Astrocyte (in vitro differentiated cells and primary cell): ENCODE results near the gene CCL11. TPM values are rescaled to one million over a fixed set of nuclear protein-coding genes. Genes with fewer than 3 reads are reported as not detected.

ENCODE experiments used
- DNase-seq: peaks from one replicate; pipeline ENCODE4 v3.0.0-alpha.2; 2010; ENCODE audit warnings: low read depth
- FAIRE-seq: peaks from 2 replicates; lab custom pipeline; 2011; peaks lifted over from hg19 to GRCh38; lab: Jason Lieb, UNC
- H2AFZ ChIP-seq: 2 replicates; pipeline ENCODE4 v1.6.0; 2012; ENCODE audit warnings: low read depth, low read length, inconsistent platforms
- H3K27ac ChIP-seq: 2 replicates; pipeline ENCODE4 v1.5.1; 2011; ENCODE audit warnings: low read depth, low read length, inconsistent platforms
- H3K27me3 ChIP-seq: 2 replicates; pipeline ENCODE4 v1.6.0; 2011; ENCODE audit warnings: low read length, inconsistent platforms; ENCODE audit not compliant: insufficient read depth
- H3K36me3 ChIP-seq: 2 replicates; pipeline ENCODE4 v1.5.1; 2011; ENCODE audit warnings: low read length, inconsistent platforms; ENCODE audit not compliant: insufficient read depth
- H3K4me1 ChIP-seq: 2 replicates; pipeline ENCODE4 v1.5.1; 2011; ENCODE audit warnings: low read length, inconsistent platforms; ENCODE audit not compliant: insufficient read depth
- H3K4me2 ChIP-seq: 2 replicates; pipeline ENCODE4 v1.6.0; 2012; ENCODE audit warnings: low read length, inconsistent platforms
- H3K4me3 ChIP-seq: 2 replicates; pipeline ENCODE4 v1.5.1; 2011; ENCODE audit warnings: low read depth, mild to moderate bottlenecking, low read length, inconsistent platforms; ENCODE audit not compliant: insufficient read depth
- H3K79me2 ChIP-seq: 2 replicates; pipeline ENCODE4 v1.6.0; 2012; ENCODE audit warnings: mild to moderate bottlenecking, low read length, inconsistent platforms; ENCODE audit not compliant: insufficient read depth
- H3K9ac ChIP-seq: 2 replicates; pipeline ENCODE4 v1.6.0; 2012; ENCODE audit warnings: mild to moderate bottlenecking, low read length, inconsistent platforms
- H3K9me3 ChIP-seq: 2 replicates; pipeline ENCODE4 v1.5.1; 2012; ENCODE audit warnings: low read depth, mild to moderate bottlenecking, low read length, inconsistent platforms; ENCODE audit not compliant: insufficient read depth
- H4K20me1 ChIP-seq: 2 replicates; pipeline ENCODE4 v1.6.0; 2012; ENCODE audit warnings: low read length, inconsistent platforms; ENCODE audit not compliant: insufficient read depth
- H3K27ac Mint-ChIP-seq: one replicate; pipeline ENCODE4 v1.8.0; 2021; ENCODE audit warnings: mild to moderate bottlenecking, mixed read lengths; ENCODE audit not compliant: unreplicated experiment
- H3K27me3 Mint-ChIP-seq: one replicate; pipeline ENCODE4 v1.8.0; 2021; ENCODE audit warnings: low read depth, mixed read lengths; ENCODE audit not compliant: unreplicated experiment
- H3K36me3 Mint-ChIP-seq: one replicate; pipeline ENCODE4 v1.8.0; 2021; ENCODE audit warnings: low read depth, mixed read lengths; ENCODE audit not compliant: unreplicated experiment
- H3K4me1 Mint-ChIP-seq: one replicate; pipeline ENCODE4 v1.8.0; 2021; ENCODE audit warnings: low read depth, mixed read lengths; ENCODE audit not compliant: unreplicated experiment
- H3K4me3 Mint-ChIP-seq: one replicate; pipeline ENCODE4 v1.8.0; 2021; ENCODE audit warnings: mild to moderate bottlenecking, moderate library complexity, mixed read lengths; ENCODE audit not compliant: unreplicated experiment
- H3K9me3 Mint-ChIP-seq: one replicate; pipeline ENCODE4 v1.8.0; 2021; ENCODE audit warnings: mild to moderate bottlenecking, mixed read lengths; ENCODE audit not compliant: unreplicated experiment
- CTCF ChIP-seq: IDR thresholded peaks from 2 replicates; pipeline ENCODE4 v1.5.1; 2011; ENCODE audit warnings: low read depth, mild to moderate bottlenecking, inconsistent platforms, low read length, moderate library complexity; ENCODE audit not compliant: insufficient read depth
- EZH2 ChIP-seq: IDR thresholded peaks from 2 replicates; pipeline ENCODE4 v1.6.1; 2012; ENCODE audit warnings: mild to moderate bottlenecking, low read length, inconsistent platforms; ENCODE audit not compliant: insufficient read depth
- total RNA-seq: library from RNA; stranded (reverse); gene quantifications from 2 replicates; pipeline ENCODE4 v1.2.1, GENCODE V29; 2021

CCL11 gene
- total RNA-seq, 1 donor from 2014 or later, result not detected

GRCh38 chr17:34252444-34253138, 33.0 kb upstream of the CCL11 start:
- no peaks in the 10 kb centered on the region for H3K27me3 Mint-ChIP-seq
- no peak overlapping the region for H2AFZ ChIP-seq
- H3K27ac ChIP-seq, result peak overlapping the region; percentile 97
- H3K9me3 ChIP-seq, result no peaks in the 10 kb centered on the region
- TF ChIP-seq CTCF (no peak), EZH2 (no peak)
- no peaks in the 10 kb centered on the region for H3K36me3 Mint-ChIP-seq
- peaks cover 13% of the 10 kb centered on the region for H3K79me2 ChIP-seq
- H3K27me3 ChIP-seq, result no peaks in the 10 kb centered on the region
- H3K4me2 ChIP-seq, result peak overlapping the region; percentile 90
- no peaks in the 10 kb centered on the region for H4K20me1 ChIP-seq
- no peaks in the 10 kb centered on the region for H3K36me3 ChIP-seq
- peaks cover 88% of the 10 kb centered on the region for H3K4me1 ChIP-seq
- peak overlapping the region; percentile 88 for H3K9ac ChIP-seq
- H3K27ac Mint-ChIP-seq, result peak overlapping the region; percentile 93
- peaks cover 59% of the 10 kb centered on the region for H3K4me1 Mint-ChIP-seq
- no peak overlapping the region for H3K4me3 ChIP-seq
- FAIRE-seq (peak; percentile 84), DNase-seq (peak; percentile 96)
- H3K9me3 Mint-ChIP-seq, result no peaks in the 10 kb centered on the region
- H3K4me3 Mint-ChIP-seq, result no peak overlapping the region

DNA sequence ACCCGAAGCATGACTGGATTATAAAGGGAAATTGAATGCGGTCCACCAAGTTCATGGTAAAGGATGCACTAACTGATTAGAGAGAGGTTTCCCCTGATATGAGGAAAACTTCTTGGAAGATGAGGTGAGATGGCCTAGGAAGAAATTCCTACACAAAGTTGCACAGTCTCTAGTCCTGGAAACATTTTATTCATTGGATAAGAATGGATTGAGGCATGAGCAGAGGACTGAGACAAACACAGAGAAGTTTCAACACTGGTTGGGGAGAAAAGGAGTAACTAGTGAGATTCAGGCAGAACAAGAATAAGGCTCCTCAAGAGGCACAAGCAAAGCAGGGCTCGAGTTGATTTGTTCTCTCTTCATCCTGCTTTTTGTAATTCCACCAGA, 32.4 kb upstream of the CCL11 start:
- Histone ChIP-seq H3K27ac (peak overlapping the region; percentile 97), H4K20me1 (no peaks in the 10 kb centered on the region), H3K9me3 (no peaks in the 10 kb centered on the region), H3K27me3 (no peaks in the 10 kb centered on the region), H3K4me1 (peaks cover 83% of the 10 kb centered on the region), H2AFZ (no peak overlapping the region), H3K4me3 (peak overlapping the region; percentile 1), H3K4me2 (peak overlapping the region; percentile 90), H3K36me3 (no peaks in the 10 kb centered on the region), H3K79me2 (peaks cover 13% of the 10 kb centered on the region), H3K9ac (peak overlapping the region; percentile 88)
- no peaks in the 10 kb centered on the region for H3K9me3 Mint-ChIP-seq
- H3K36me3 Mint-ChIP-seq, result no peaks in the 10 kb centered on the region
- no peak for TF ChIP-seq EZH2
- no peak for TF ChIP-seq CTCF
- no peak overlapping the region for H3K4me3 Mint-ChIP-seq
- FAIRE-seq (peak; percentile 9), DNase-seq (no peak)
- peak overlapping the region; percentile 93 for H3K27ac Mint-ChIP-seq
- peaks cover 59% of the 10 kb centered on the region for H3K4me1 Mint-ChIP-seq
- no peaks in the 10 kb centered on the region for H3K27me3 Mint-ChIP-seq

- Mint-ChIP-seq H3K36me3 (no peaks in the 10 kb centered on the region), H3K9me3 (peaks cover 3% of the 10 kb centered on the region), H3K27ac (peak overlapping the region; percentile 93), H3K4me1 (peaks cover 57% of the 10 kb centered on the region), H3K4me3 (no peak overlapping the region), H3K27me3 (no peaks in the 10 kb centered on the region)
- Histone ChIP-seq H3K79me2 (peaks cover 13% of the 10 kb centered on the region), H3K27ac (peak overlapping the region; percentile 97), H2AFZ (no peak overlapping the region), H3K4me1 (peaks cover 82% of the 10 kb centered on the region), H3K9me3 (no peaks in the 10 kb centered on the region), H3K4me2 (peak overlapping the region; percentile 90), H3K27me3 (no peaks in the 10 kb centered on the region), H4K20me1 (no peaks in the 10 kb centered on the region), H3K9ac (peak overlapping the region; percentile 88), H3K36me3 (no peaks in the 10 kb centered on the region), H3K4me3 (no peak overlapping the region)
- DNase-seq, result peak; percentile 96
- FAIRE-seq, result peak; percentile 60
- TF ChIP-seq EZH2 (no peak), CTCF (no peak)
Measured at GRCh38 chr17:34254146-34254545, 31.4 kb upstream of the CCL11 start.
